IPS-20b (cell line): Measurements from ENCODE around the gene IGLL5.

Experiments
- H3K27ac ChIP-seq: one replicate; pipeline ENCODE4 v1.5.1; 2013; ENCODE audit warnings: low read length
- H3K27me3 ChIP-seq: 2 replicates; pipeline ENCODE4 v1.6.1; 2013; ENCODE audit warnings: mild to moderate bottlenecking, low read length, inconsistent platforms; ENCODE audit not compliant: insufficient read depth
- H3K36me3 ChIP-seq: 2 replicates; pipeline ENCODE4 v1.6.1; 2013; ENCODE audit warnings: low read depth, mild to moderate bottlenecking, inconsistent platforms, low read length, moderate library complexity; ENCODE audit not compliant: insufficient read depth
- H3K4me1 ChIP-seq: 2 replicates; pipeline ENCODE4 v1.6.1; 2013; ENCODE audit warnings: mild to moderate bottlenecking, control low read depth, inconsistent platforms, low read length, moderate library complexity; ENCODE audit not compliant: insufficient read depth
- H3K4me3 ChIP-seq: 2 replicates; pipeline ENCODE4 v1.5.1; 2013; ENCODE audit warnings: mild to moderate bottlenecking, low read length, inconsistent platforms
- H3K9ac ChIP-seq: 2 replicates; pipeline ENCODE4 v1.6.1; 2013; ENCODE audit warnings: low read depth, mild to moderate bottlenecking, inconsistent platforms, low read length, moderate library complexity
- H3K9me3 ChIP-seq: 2 replicates; pipeline ENCODE4 v1.6.1; 2013; ENCODE audit warnings: mild to moderate bottlenecking, low read depth, low read length, inconsistent platforms; ENCODE audit not compliant: insufficient read depth

Gene IGLL5

DNA sequence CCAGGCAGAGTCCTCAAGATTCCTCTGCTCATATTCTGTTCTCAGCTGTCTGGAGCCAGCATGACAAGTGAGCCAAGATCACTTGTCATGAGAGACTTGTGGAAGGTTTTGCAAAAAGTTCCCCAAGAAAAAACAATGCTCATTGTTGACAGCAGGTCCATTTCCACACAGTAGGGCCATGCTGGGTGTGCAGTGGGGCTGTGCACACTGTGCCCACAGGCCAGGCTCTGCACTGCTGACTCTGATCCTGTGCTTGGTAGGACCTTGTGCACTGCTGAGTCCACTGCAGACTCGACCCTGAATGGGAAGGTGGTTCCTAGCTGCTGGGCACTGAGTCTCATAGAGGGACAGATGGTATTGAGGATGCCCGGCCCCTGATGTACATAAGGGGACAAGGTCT lies 33.9 kb upstream of the IGLL5 start:
- Histone ChIP-seq H3K27ac (no peak overlapping the region), H3K9ac (no peak overlapping the region), H3K27me3 (peaks cover 78% of the 10 kb centered on the region), H3K4me3 (no peak overlapping the region), H3K36me3 (no peaks in the 10 kb centered on the region), H3K4me1 (no peaks in the 10 kb centered on the region), H3K9me3 (no peaks in the 10 kb centered on the region)

DNA sequence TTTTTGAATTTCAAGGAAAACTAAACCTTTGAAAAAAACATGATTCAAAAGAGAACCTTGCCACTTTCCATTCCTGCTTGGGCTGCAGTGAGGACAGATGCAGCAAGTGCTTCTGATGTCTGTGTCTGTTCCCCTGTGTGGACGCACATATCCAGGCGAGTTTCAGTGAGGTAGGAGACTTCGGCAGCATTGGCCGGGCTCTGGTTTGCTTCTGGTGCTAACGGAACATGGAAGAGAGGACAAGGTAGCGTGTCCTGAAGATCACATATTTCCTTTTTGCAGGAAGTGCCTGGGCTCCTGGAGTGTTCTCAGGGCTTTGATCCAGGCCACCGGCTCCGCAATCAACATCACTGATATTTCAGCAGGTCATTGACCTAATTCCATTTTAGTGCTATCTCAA lies 33.1 kb upstream of the IGLL5 start:
- H3K9me3 ChIP-seq = no peaks in the 10 kb centered on the region
- H3K36me3 ChIP-seq = no peaks in the 10 kb centered on the region
- no peak overlapping the region for H3K9ac ChIP-seq
- no peak overlapping the region for H3K4me3 ChIP-seq
- H3K4me1 ChIP-seq = no peaks in the 10 kb centered on the region
- peaks cover 81% of the 10 kb centered on the region for H3K27me3 ChIP-seq
- H3K27ac ChIP-seq = no peak overlapping the region

- Histone ChIP-seq H3K36me3 (no peaks in the 10 kb centered on the region), H3K27me3 (peaks cover 81% of the 10 kb centered on the region), H3K4me1 (no peaks in the 10 kb centered on the region), H3K27ac (no peak overlapping the region), H3K4me3 (no peak overlapping the region), H3K9me3 (no peaks in the 10 kb centered on the region), H3K9ac (no peak overlapping the region)
These were observed 32.5 kb upstream of the IGLL5 start for GRCh38 chr22:22855085-22855484.

GRCh38 chr22:22855617-22856308 lies 31.9 kb upstream of the IGLL5 start:
- H3K4me3 ChIP-seq = no peak overlapping the region
- no peak overlapping the region for H3K9ac ChIP-seq
- H3K4me1 ChIP-seq = no peaks in the 10 kb centered on the region
- H3K36me3 ChIP-seq = no peaks in the 10 kb centered on the region
- H3K27me3 ChIP-seq = peaks cover 81% of the 10 kb centered on the region
- no peak overlapping the region for H3K27ac ChIP-seq
- no peaks in the 10 kb centered on the region for H3K9me3 ChIP-seq

- H3K27ac ChIP-seq = no peak overlapping the region
These were observed 31.3 kb upstream of the IGLL5 start for GRCh38 chr22:22856364-22856763.

GRCh38 chr22:22856885-22857606 lies 30.6 kb upstream of the IGLL5 start:
- no peaks in the 10 kb centered on the region for H3K4me1 ChIP-seq
- no peak overlapping the region for H3K27ac ChIP-seq

More at GRCh38 chr22:22856364-22856763, 31.3 kb upstream of the IGLL5 start:
- Histone ChIP-seq H3K9ac (no peak overlapping the region), H3K4me1 (no peaks in the 10 kb centered on the region), H3K9me3 (no peaks in the 10 kb centered on the region), H3K27me3 (peaks cover 81% of the 10 kb centered on the region), H3K36me3 (no peaks in the 10 kb centered on the region), H3K4me3 (no peak overlapping the region)

DNA sequence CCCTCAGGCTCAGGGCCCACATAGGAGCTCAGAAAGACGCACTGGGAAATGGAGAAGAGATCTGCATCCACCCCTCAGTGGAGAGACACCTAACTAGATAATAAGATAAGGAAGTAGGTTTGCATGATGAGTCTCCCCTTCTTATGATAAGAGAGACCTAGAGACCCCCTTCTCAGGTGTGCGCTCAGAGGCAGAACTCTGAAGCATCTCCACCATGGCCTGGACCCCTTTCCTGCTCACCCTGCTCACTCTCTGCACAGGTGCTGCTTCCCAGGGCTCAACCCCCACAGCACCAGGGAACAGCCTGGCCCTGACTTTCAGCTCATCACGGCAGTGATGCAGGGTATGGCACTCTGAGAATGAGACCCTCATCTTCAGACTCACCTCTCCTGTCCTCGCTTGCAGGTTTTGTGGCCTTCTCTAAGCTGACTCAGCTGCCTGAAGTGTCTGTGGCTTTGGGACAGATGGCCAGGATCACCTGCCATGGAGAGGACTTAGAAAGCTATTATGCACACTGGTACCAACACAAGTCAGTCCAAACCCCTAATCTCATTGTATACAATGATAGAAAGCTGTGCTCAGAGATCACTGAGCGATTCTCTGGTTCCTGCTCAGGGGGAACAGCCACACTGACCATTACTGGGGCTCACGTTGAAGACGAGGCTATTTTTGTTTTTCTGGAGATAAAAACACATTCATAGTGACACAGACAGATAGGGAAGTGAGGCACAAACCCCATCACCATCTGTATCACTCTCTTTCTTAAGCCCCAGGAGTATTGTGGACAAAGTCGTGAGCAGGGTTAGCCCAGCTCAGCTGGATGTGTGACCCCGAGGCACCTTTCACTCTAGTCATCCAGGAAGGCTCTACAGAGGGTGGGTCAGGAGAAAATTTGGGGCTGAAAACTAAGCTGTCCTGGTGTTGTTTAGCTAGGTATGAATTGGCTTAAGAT lies 29.7 kb upstream of the IGLL5 start:
- Histone ChIP-seq H3K27ac (no peak overlapping the region), H3K9me3 (no peaks in the 10 kb centered on the region), H3K4me3 (no peak overlapping the region), H3K4me1 (no peaks in the 10 kb centered on the region), H3K27me3 (peaks cover 80% of the 10 kb centered on the region), H3K9ac (no peak overlapping the region), H3K36me3 (no peaks in the 10 kb centered on the region)

More at GRCh38 chr22:22856885-22857606, 30.6 kb upstream of the IGLL5 start:
- H3K27me3 ChIP-seq = peaks cover 81% of the 10 kb centered on the region
- H3K9me3 ChIP-seq = no peaks in the 10 kb centered on the region
- H3K9ac ChIP-seq = no peak overlapping the region
- no peaks in the 10 kb centered on the region for H3K36me3 ChIP-seq
- H3K4me3 ChIP-seq = no peak overlapping the region

DNA sequence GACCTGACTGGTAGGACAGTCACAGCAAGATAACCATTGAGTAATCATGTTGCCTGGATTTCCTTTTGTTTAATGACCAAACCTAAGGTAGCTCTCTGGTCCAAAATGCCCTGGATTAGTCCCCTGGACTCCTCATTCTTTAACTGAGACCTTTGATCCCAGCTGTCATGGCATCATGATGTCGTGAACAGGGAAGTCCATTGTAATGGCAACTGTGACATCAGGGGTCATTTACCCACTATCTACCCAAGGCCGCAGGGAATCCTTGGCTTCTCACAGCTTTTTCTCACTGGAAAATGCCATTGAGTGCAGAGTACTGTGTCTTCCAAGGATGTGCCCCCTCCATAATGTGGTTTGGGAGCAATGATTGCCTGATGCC lies 29.1 kb upstream of the IGLL5 start:
- H3K9ac ChIP-seq = no peak overlapping the region
- no peaks in the 10 kb centered on the region for H3K4me1 ChIP-seq
- no peaks in the 10 kb centered on the region for H3K36me3 ChIP-seq
- no peaks in the 10 kb centered on the region for H3K9me3 ChIP-seq
- no peak overlapping the region for H3K4me3 ChIP-seq
- H3K27ac ChIP-seq = no peak overlapping the region
- peaks cover 80% of the 10 kb centered on the region for H3K27me3 ChIP-seq

DNA sequence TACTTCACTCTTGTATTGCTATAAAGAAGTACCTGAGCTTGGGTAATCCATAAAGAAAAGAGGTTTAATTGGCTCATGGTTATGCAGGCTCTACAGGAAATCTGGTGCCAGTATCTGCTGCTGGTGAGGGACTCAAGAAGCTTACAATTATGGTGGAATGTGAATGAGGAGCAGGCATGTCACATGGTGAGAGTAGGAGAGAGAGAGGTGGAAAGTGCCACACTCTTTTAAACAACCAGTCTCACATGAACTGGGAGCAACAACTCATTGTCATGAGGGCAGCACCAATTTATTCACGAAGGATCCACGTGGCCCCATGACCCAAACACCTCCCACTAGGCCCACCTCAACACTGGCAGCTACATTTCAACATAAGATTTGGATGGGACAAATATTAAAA lies 24.6 kb upstream of the IGLL5 start:
- no peak overlapping the region for H3K4me3 ChIP-seq
- H3K9me3 ChIP-seq = no peaks in the 10 kb centered on the region
- H3K9ac ChIP-seq = no peak overlapping the region
- H3K36me3 ChIP-seq = no peaks in the 10 kb centered on the region
- H3K27ac ChIP-seq = no peak overlapping the region
- peaks cover 95% of the 10 kb centered on the region for H3K27me3 ChIP-seq
- H3K4me1 ChIP-seq = no peaks in the 10 kb centered on the region

- Histone ChIP-seq H3K9ac (no peak overlapping the region), H3K4me1 (no peaks in the 10 kb centered on the region), H3K4me3 (no peak overlapping the region), H3K36me3 (no peaks in the 10 kb centered on the region), H3K9me3 (no peaks in the 10 kb centered on the region), H3K27me3 (peaks cover 95% of the 10 kb centered on the region), H3K27ac (no peak overlapping the region)
These were observed 22.1 kb upstream of the IGLL5 start for GRCh38 chr22:22865311-22866072.
